HEK293 (cell line): ENCODE measurements around the gene DYRK4.

Experiments
- BCL11A ChIP-seq: fragments of 450-650 bp; formaldehyde crosslinking; IDR thresholded peaks from 2 replicates; pipeline ENCODE4 v1.5.1; 2016; ENCODE audit warnings: low read depth, missing biosample characterization, missing genetic modification characterization
- KLF10 ChIP-seq: fragments of 450-650 bp; IDR thresholded peaks from 2 replicates; pipeline ENCODE4 v1.5.1; 2018; ENCODE audit warnings: missing biosample characterization, mild to moderate bottlenecking, missing genetic modification characterization
- KLF9 ChIP-seq: fragments of 450-650 bp; formaldehyde crosslinking; IDR thresholded peaks from 2 replicates; pipeline ENCODE4 v1.5.1; 2016; ENCODE audit warnings: missing biosample characterization, missing genetic modification characterization, low read depth
- OSR2 ChIP-seq: fragments of 450-650 bp; formaldehyde crosslinking; IDR thresholded peaks from 2 replicates; pipeline ENCODE4 v1.5.1; 2016; ENCODE audit warnings: missing biosample characterization, missing genetic modification characterization
- SP2 ChIP-seq: fragments of 450-650 bp; formaldehyde crosslinking; IDR thresholded peaks from 2 replicates; pipeline ENCODE4 v1.5.1; 2016; ENCODE audit warnings: missing biosample characterization, missing genetic modification characterization
- ZFP37 ChIP-seq: fragments of 450-650 bp; formaldehyde crosslinking; IDR thresholded peaks from 2 replicates; pipeline ENCODE4 v1.5.1; 2016; ENCODE audit warnings: missing biosample characterization, missing genetic modification characterization
- ZNF133 ChIP-seq: fragments of 450-650 bp; formaldehyde crosslinking; IDR thresholded peaks from 2 replicates; pipeline ENCODE4 v1.5.1; 2016; ENCODE audit warnings: missing biosample characterization, missing genetic modification characterization
- ZNF140 ChIP-seq: fragments of 450-650 bp; formaldehyde crosslinking; IDR thresholded peaks from 2 replicates; pipeline ENCODE4 v1.5.1; 2016; ENCODE audit warnings: missing biosample characterization, missing genetic modification characterization
- ZNF184 ChIP-seq: fragments of 450-650 bp; IDR thresholded peaks from 2 replicates; pipeline ENCODE4 v1.5.1; 2018; ENCODE audit warnings: missing biosample characterization, mild to moderate bottlenecking, missing genetic modification characterization
- ZNF214 ChIP-seq: fragments of 450-650 bp; formaldehyde crosslinking; IDR thresholded peaks from 2 replicates; pipeline ENCODE4 v1.5.1; 2017; ENCODE audit warnings: missing biosample characterization, mild to moderate bottlenecking, missing genetic modification characterization, borderline replicate concordance
- ZNF223 ChIP-seq: fragments of 450-650 bp; formaldehyde crosslinking; IDR thresholded peaks from 2 replicates; pipeline ENCODE4 v1.5.1; 2016; ENCODE audit warnings: missing biosample characterization, missing genetic modification characterization
- ZNF266 ChIP-seq: fragments of 450-650 bp; formaldehyde crosslinking; IDR thresholded peaks from 2 replicates; pipeline ENCODE4 v1.5.1; 2016; ENCODE audit warnings: missing biosample characterization, missing genetic modification characterization, low read depth
- ZNF292 ChIP-seq: fragments of 450-650 bp; formaldehyde crosslinking; IDR thresholded peaks from 2 replicates; pipeline ENCODE4 v1.5.1; 2016; ENCODE audit warnings: low read depth, missing biosample characterization, missing genetic modification characterization, borderline replicate concordance
- ZNF302 ChIP-seq: fragments of 450-650 bp; formaldehyde crosslinking; IDR thresholded peaks from 2 replicates; pipeline ENCODE4 v1.5.1; 2016; ENCODE audit warnings: missing biosample characterization, missing genetic modification characterization, low read depth
- ZNF394 ChIP-seq: fragments of 450-650 bp; formaldehyde crosslinking; IDR thresholded peaks from 2 replicates; pipeline ENCODE4 v1.5.1; 2016; ENCODE audit warnings: missing biosample characterization, missing genetic modification characterization, mild to moderate bottlenecking, moderate library complexity, borderline replicate concordance
- ZNF529 ChIP-seq: fragments of 450-650 bp; formaldehyde crosslinking; IDR thresholded peaks from 2 replicates; pipeline ENCODE4 v1.5.1; 2017; ENCODE audit warnings: missing genetic modification characterization, missing biosample characterization; ENCODE audit not compliant: insufficient replicate concordance
- ZNF544 ChIP-seq: fragments of 450-650 bp; formaldehyde crosslinking; IDR thresholded peaks from 2 replicates; pipeline ENCODE4 v1.5.0; 2017; ENCODE audit warnings: missing biosample characterization, missing genetic modification characterization
- ZNF629 ChIP-seq: fragments of 450-650 bp; formaldehyde crosslinking; IDR thresholded peaks from 2 replicates; pipeline ENCODE4 v1.5.1; 2017; ENCODE audit warnings: missing biosample characterization, missing genetic modification characterization
- ZNF701 ChIP-seq: fragments of 450-650 bp; formaldehyde crosslinking; IDR thresholded peaks from 2 replicates; pipeline ENCODE4 v1.5.1; 2016; ENCODE audit warnings: missing biosample characterization, missing genetic modification characterization
- ZNF76 ChIP-seq: fragments of 450-650 bp; formaldehyde crosslinking; IDR thresholded peaks from 2 replicates; pipeline ENCODE4; 2016; ENCODE audit warnings: low read depth, missing biosample characterization, missing genetic modification characterization, borderline replicate concordance
- ZNF785 ChIP-seq: fragments of 450-650 bp; formaldehyde crosslinking; IDR thresholded peaks from 2 replicates; pipeline ENCODE4 v1.5.1; 2016; ENCODE audit warnings: missing biosample characterization, missing genetic modification characterization
- ZNF792 ChIP-seq: fragments of 450-650 bp; formaldehyde crosslinking; IDR thresholded peaks from 2 replicates; pipeline ENCODE4 v1.5.1; 2016; ENCODE audit warnings: missing biosample characterization, missing genetic modification characterization
- ZNF837 ChIP-seq: fragments of 450-650 bp; formaldehyde crosslinking; IDR thresholded peaks from 2 replicates; pipeline ENCODE4 v1.5.1; 2016; ENCODE audit warnings: missing biosample characterization, missing genetic modification characterization
- ZSCAN23 ChIP-seq: fragments of 450-650 bp; formaldehyde crosslinking; IDR thresholded peaks from 2 replicates; pipeline ENCODE4 v1.5.1; 2016; ENCODE audit warnings: missing biosample characterization, missing genetic modification characterization
- TF ChIP-seq, protein P1 (sequence below): fragments of 450-650 bp; formaldehyde crosslinking; IDR thresholded peaks from 2 replicates; pipeline ENCODE4 v1.5.1; 2016; ENCODE audit warnings: missing biosample characterization, missing genetic modification characterization
- TF ChIP-seq, protein P2 (sequence below): fragments of 450-650 bp; formaldehyde crosslinking; IDR thresholded peaks from 2 replicates; pipeline ENCODE4 v1.5.1; 2016; ENCODE audit warnings: missing biosample characterization, missing genetic modification characterization
- TF ChIP-seq, protein P3 (sequence below): fragments of 450-650 bp; formaldehyde crosslinking; IDR thresholded peaks from 2 replicates; pipeline ENCODE4 v1.5.1; 2016; ENCODE audit warnings: missing biosample characterization, missing genetic modification characterization, borderline replicate concordance
- TF ChIP-seq, protein P4 (sequence below): fragments of 450-650 bp; IDR thresholded peaks from 2 replicates; pipeline ENCODE4 v1.5.1; 2018; ENCODE audit warnings: missing biosample characterization, missing genetic modification characterization
- TF ChIP-seq, protein P5 (sequence below): fragments of 450-650 bp; formaldehyde crosslinking; conservative IDR thresholded peaks from 2 replicates; pipeline ENCODE4 v1.5.1; 2016; ENCODE audit warnings: low read depth, missing biosample characterization, missing genetic modification characterization

Gene DYRK4

DNA sequence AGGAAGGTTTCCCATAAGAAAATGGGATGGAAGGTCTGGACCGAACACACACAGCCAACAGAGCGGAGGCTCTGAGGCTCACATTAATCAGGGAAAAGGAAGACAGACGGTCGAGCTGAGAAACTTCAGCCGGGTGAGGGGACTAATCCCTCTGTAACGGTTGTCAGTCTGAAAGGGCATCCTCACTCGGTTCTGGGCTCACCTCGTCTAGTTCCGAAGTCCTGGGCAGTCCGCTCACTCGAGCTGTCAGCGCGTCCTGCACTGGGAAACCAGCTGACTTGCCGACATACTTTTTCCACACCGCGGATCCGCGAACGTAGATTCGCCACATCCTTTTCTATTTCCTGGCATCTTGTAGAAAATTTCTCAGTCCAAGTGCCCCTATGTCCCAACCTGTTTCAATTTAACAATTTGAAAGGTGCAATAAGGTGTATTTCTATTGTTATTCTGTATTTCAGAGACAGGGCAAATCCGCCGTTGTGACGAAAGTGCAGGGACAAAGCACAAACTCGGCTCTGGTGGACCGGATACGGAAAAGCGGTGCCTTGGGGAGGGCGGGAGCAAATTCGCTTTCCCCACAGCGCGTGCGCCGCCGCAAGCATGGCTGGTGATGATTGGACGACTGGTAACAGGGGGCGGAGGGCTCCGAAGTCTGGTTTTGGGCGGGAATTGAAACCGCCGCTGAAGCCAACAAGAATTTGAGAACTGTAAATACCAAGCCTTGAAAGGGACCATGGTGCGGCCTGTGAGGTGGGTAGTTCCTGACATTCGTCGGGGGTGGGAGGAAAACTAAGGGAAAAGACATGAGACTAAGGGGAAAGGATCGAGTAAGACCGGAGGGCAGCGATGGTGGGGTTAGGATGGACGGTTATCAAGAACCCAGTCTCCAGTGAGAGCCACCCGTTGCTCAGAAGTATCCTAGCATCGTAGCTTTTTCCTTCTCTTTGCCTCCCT lies 23.5 kb upstream of the DYRK4 start, which contains the start of gene RAD51AP1 (continued):
- TF ChIP-seq, protein P1, sequence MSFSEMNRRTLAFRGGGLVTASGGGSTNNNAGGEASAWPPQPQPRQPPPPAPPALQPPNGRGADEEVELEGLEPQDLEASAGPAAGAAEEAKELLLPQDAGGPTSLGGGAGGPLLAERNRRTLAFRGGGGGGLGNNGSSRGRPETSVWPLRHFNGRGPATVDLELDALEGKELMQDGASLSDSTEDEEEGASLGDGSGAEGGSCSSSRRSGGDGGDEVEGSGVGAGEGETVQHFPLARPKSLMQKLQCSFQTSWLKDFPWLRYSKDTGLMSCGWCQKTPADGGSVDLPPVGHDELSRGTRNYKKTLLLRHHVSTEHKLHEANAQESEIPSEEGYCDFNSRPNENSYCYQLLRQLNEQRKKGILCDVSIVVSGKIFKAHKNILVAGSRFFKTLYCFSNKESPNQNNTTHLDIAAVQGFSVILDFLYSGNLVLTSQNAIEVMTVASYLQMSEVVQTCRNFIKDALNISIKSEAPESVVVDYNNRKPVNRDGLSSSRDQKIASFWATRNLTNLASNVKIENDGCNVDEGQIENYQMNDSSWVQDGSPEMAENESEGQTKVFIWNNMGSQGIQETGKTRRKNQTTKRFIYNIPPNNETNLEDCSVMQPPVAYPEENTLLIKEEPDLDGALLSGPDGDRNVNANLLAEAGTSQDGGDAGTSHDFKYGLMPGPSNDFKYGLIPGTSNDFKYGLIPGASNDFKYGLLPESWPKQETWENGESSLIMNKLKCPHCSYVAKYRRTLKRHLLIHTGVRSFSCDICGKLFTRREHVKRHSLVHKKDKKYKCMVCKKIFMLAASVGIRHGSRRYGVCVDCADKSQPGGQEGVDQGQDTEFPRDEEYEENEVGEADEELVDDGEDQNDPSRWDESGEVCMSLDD (tag by site-specific recombination), result no peak
- TF ChIP-seq KLF9 (tag by site-specific recombination), result no peak
- peak; percentile 98 for TF ChIP-seq SP2 (tag by site-specific recombination)
- TF ChIP-seq ZNF133 (tag by site-specific recombination), result no peak
- peak; percentile 53; the same call in 1 of the 2 replicates for TF ChIP-seq ZFP37 (tag by site-specific recombination)
- no peak for TF ChIP-seq ZNF785 (tag by site-specific recombination)
- no peak for TF ChIP-seq BCL11A (tag by site-specific recombination)
- peak; percentile 88 for TF ChIP-seq ZNF629 (tag by site-specific recombination)
- peak; percentile 46; the same call in 1 of the 2 replicates for TF ChIP-seq KLF10 (tag by site-specific recombination)
- TF ChIP-seq ZNF266, result no peak
- no peak for TF ChIP-seq ZNF701 (tag by site-specific recombination)
- no peak for TF ChIP-seq ZNF837 (tag by site-specific recombination)
- TF ChIP-seq OSR2, result no peak; the same call in 1 of the 2 replicates
- TF ChIP-seq ZNF140, result no peak
- TF ChIP-seq ZNF214 (tag by site-specific recombination), result no peak
- peak; percentile 71 for TF ChIP-seq ZNF394 (tag by site-specific recombination)
- no peak for TF ChIP-seq ZNF544
- TF ChIP-seq ZNF223, result no peak
- 0 out of 2 replicates have a peak, but pooled peaks have one; percentile 51 for TF ChIP-seq ZNF184 (tag by site-specific recombination)
- TF ChIP-seq, protein P2, sequence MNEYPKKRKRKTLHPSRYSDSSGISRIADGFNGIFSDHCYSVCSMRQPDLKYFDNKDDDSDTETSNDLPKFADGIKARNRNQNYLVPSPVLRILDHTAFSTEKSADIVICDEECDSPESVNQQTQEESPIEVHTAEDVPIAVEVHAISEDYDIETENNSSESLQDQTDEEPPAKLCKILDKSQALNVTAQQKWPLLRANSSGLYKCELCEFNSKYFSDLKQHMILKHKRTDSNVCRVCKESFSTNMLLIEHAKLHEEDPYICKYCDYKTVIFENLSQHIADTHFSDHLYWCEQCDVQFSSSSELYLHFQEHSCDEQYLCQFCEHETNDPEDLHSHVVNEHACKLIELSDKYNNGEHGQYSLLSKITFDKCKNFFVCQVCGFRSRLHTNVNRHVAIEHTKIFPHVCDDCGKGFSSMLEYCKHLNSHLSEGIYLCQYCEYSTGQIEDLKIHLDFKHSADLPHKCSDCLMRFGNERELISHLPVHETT (tag by site-specific recombination), result peak; percentile 99
- TF ChIP-seq, protein P3, sequence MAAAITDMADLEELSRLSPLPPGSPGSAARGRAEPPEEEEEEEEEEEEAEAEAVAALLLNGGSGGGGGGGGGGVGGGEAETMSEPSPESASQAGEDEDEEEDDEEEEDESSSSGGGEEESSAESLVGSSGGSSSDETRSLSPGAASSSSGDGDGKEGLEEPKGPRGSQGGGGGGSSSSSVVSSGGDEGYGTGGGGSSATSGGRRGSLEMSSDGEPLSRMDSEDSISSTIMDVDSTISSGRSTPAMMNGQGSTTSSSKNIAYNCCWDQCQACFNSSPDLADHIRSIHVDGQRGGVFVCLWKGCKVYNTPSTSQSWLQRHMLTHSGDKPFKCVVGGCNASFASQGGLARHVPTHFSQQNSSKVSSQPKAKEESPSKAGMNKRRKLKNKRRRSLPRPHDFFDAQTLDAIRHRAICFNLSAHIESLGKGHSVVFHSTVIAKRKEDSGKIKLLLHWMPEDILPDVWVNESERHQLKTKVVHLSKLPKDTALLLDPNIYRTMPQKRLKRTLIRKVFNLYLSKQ (tag by site-specific recombination), result no peak
- TF ChIP-seq, protein P4, sequence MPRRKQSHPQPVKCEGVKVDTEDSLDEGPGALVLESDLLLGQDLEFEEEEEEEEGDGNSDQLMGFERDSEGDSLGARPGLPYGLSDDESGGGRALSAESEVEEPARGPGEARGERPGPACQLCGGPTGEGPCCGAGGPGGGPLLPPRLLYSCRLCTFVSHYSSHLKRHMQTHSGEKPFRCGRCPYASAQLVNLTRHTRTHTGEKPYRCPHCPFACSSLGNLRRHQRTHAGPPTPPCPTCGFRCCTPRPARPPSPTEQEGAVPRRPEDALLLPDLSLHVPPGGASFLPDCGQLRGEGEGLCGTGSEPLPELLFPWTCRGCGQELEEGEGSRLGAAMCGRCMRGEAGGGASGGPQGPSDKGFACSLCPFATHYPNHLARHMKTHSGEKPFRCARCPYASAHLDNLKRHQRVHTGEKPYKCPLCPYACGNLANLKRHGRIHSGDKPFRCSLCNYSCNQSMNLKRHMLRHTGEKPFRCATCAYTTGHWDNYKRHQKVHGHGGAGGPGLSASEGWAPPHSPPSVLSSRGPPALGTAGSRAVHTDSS (tag by site-specific recombination), result 0 out of 2 replicates have a peak, but pooled peaks have one; percentile 14
- TF ChIP-seq ZNF292 (tag by site-specific recombination), result no peak
- TF ChIP-seq, protein P5, sequence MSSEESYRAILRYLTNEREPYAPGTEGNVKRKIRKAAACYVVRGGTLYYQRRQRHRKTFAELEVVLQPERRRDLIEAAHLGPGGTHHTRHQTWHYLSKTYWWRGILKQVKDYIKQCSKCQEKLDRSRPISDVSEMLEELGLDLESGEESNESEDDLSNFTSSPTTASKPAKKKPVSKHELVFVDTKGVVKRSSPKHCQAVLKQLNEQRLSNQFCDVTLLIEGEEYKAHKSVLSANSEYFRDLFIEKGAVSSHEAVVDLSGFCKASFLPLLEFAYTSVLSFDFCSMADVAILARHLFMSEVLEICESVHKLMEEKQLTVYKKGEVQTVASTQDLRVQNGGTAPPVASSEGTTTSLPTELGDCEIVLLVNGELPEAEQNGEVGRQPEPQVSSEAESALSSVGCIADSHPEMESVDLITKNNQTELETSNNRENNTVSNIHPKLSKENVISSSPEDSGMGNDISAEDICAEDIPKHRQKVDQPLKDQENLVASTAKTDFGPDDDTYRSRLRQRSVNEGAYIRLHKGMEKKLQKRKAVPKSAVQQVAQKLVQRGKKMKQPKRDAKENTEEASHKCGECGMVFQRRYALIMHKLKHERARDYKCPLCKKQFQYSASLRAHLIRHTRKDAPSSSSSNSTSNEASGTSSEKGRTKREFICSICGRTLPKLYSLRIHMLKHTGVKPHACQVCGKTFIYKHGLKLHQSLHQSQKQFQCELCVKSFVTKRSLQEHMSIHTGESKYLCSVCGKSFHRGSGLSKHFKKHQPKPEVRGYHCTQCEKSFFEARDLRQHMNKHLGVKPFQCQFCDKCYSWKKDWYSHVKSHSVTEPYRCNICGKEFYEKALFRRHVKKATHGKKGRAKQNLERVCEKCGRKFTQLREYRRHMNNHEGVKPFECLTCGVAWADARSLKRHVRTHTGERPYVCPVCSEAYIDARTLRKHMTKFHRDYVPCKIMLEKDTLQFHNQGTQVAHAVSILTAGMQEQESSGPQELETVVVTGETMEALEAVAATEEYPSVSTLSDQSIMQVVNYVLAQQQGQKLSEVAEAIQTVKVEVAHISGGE (tag by site-specific recombination), result peak; percentile 84
- TF ChIP-seq ZNF76 (tag by site-specific recombination), result peak; percentile 86
- TF ChIP-seq ZNF302 (tag by site-specific recombination), result no peak
- peak; percentile 82 for TF ChIP-seq ZSCAN23 (tag by site-specific recombination)
- no peak for TF ChIP-seq ZNF792 (tag by site-specific recombination)
- TF ChIP-seq ZNF529 (tag by site-specific recombination), result no peak
